SK-N-SH (cell line): Measurements from ENCODE around the gene DNAJB6. TPM values are rescaled to one million over a fixed set of nuclear protein-coding genes. Genes with fewer than 3 reads are reported as not detected.

ENCODE experiments used
- CTCF ChIA-PET: fragments of 300-600, 350-600 bp; formaldehyde crosslinking; extraction: SDS; loops from one replicate; lab custom pipeline; 2021; lab: Yijun Ruan, JAX
- POLR2A ChIA-PET: fragments of 350-600 bp; sonication (Branson Sonifier 250); formaldehyde crosslinking; extraction: SDS; loops from one replicate; lab custom pipeline; 2020; ENCODE audit warnings: antibody characterized with exemption, inconsistent platforms; lab: Yijun Ruan, JAX
- DNase-seq: peaks from one replicate; pipeline ENCODE4 v3.0.0; 2012
- H2AFZ ChIP-seq: fragments of 200-600 bp; sonication (generic); 2 replicates; pipeline ENCODE4 v1.8.1; 2016; ENCODE audit warnings: antibody characterized with exemption, mild to moderate bottlenecking, low read depth
- H3F3A ChIP-seq: fragments of 200-600 bp; sonication (generic); replicated peaks from 2 replicates; pipeline ENCODE3; 2016; ENCODE audit warnings: antibody characterized with exemption, mild to moderate bottlenecking; ENCODE audit not compliant: insufficient read depth
- H3K27ac ChIP-seq, 2 experiments: fragments of 200-500 bp in 1 of 2; fragments of 200-600 bp in 1 of 2; sonication (Bioruptor generic) in 1 of 2; sonication (generic), shearing (Covaris generic) in 1 of 2; 2 replicates each; pipeline versions ENCODE4 v1.5.1 to v1.6.1; 2014 to 2016; ENCODE audit warnings: low read depth in 2 of 2, inconsistent platforms in 1 of 2, low read length in 1 of 2, mild to moderate bottlenecking in 1 of 2, mixed read lengths in 1 of 2
- H3K27me3 ChIP-seq: fragments of 200-600 bp; sonication (generic), shearing (Covaris generic); 2 replicates; pipeline ENCODE4 v1.6.1; 2016; ENCODE audit warnings: mixed run types; ENCODE audit not compliant: insufficient read depth
- H3K36me3 ChIP-seq, 2 experiments: fragments of 200-500 bp in 1 of 2; fragments of 200-600 bp in 1 of 2; sonication (Bioruptor generic) in 1 of 2; sonication (generic) in 1 of 2; replicated peaks in 1 of 2; 2 replicates each; pipeline versions ENCODE3 to v1.5.1; 2014 to 2016; ENCODE audit warnings: low read length in 1 of 2, mild to moderate bottlenecking in 1 of 2; ENCODE audit not compliant: insufficient read depth in 2 of 2, control insufficient read depth in 1 of 2
- H3K4me1 ChIP-seq, 2 experiments: fragments of 200-500 bp in 1 of 2; fragments of 200-600 bp in 1 of 2; sonication (Bioruptor generic) in 1 of 2; sonication (generic), shearing (Covaris generic) in 1 of 2; 2 replicates each; pipeline versions ENCODE4 v1.5.1 to v1.6.1; 2014 to 2016; ENCODE audit warnings: low read depth in 1 of 2, low read length in 1 of 2, mixed run types in 1 of 2; ENCODE audit not compliant: insufficient read depth in 2 of 2, control insufficient read depth in 1 of 2
- H3K4me2 ChIP-seq: fragments of 200-600 bp; sonication (generic), shearing (Covaris generic); 2 replicates; pipeline ENCODE4 v1.6.1; 2017; ENCODE audit warnings: mixed run types
- H3K4me3 ChIP-seq, 2 experiments: fragments of 200-500 bp in 1 of 2; fragments of 200-600 bp in 1 of 2; sonication (Bioruptor generic) in 1 of 2; sonication (generic), shearing (Covaris generic) in 1 of 2; 2 replicates each; pipeline versions ENCODE4 v1.5.1 to v1.8.1; 2014 to 2016; ENCODE audit warnings: low read depth in 2 of 2, inconsistent platforms in 1 of 2, low read length in 1 of 2, mild to moderate bottlenecking in 1 of 2, mixed read lengths in 1 of 2, moderate library complexity in 1 of 2
- H3K79me2 ChIP-seq: fragments of 200-600 bp; sonication (generic); 2 replicates; pipeline ENCODE4 v1.8.1; 2017; ENCODE audit warnings: mild to moderate bottlenecking; ENCODE audit not compliant: insufficient read depth
- H3K9ac ChIP-seq: fragments of 200-600 bp; sonication (generic); 2 replicates; pipeline ENCODE4 v1.6.1; 2017; ENCODE audit warnings: mixed run types
- H3K9me2 ChIP-seq: fragments of 200-600 bp; sonication (generic); 2 replicates; pipeline ENCODE4 v1.6.1; 2017; ENCODE audit warnings: mixed run types
- H3K9me3 ChIP-seq: fragments of 200-600 bp; sonication (generic); 2 replicates; pipeline ENCODE4 v1.6.1; 2017; ENCODE audit warnings: mixed run types, mild to moderate bottlenecking, moderate library complexity
- H4K20me1 ChIP-seq: fragments of 200-600 bp; sonication (generic); 2 replicates; pipeline ENCODE4 v1.6.1; 2017; ENCODE audit warnings: mild to moderate bottlenecking, mixed run types; ENCODE audit not compliant: insufficient read depth
- ELF1 ChIP-seq: IDR thresholded peaks from 2 replicates; pipeline ENCODE4 v1.4.0; 2012
- EP300 ChIP-seq, 2 experiments: IDR thresholded peaks; 2 replicates each; pipeline versions ENCODE4 v1.4.0 to v1.6.1; 2012; ENCODE audit warnings: borderline replicate concordance in 1 of 2, low read depth in 1 of 2, low read length in 1 of 2
- FOSL2 ChIP-seq: IDR thresholded peaks from 2 replicates; pipeline ENCODE4 v1.4.0; 2012; ENCODE audit warnings: low read depth, mild to moderate bottlenecking, moderate library complexity, borderline replicate concordance
- FOXJ3 ChIP-seq: sonication (generic); formaldehyde crosslinking; IDR thresholded peaks from 2 replicates; pipeline ENCODE4 v1.5.1; 2020; ENCODE audit warnings: mild to moderate bottlenecking, missing genetic modification reagents
- FOXM1 ChIP-seq: IDR thresholded peaks from 2 replicates; pipeline ENCODE4 v1.4.0; 2012; ENCODE audit warnings: low read depth, mild to moderate bottlenecking
- GATA2 ChIP-seq: sonication (generic); formaldehyde crosslinking; IDR thresholded peaks from 2 replicates; pipeline ENCODE4 v1.5.0; 2020; ENCODE audit warnings: mild to moderate bottlenecking, missing genetic modification reagents
- JUND ChIP-seq: IDR thresholded peaks from 2 replicates; pipeline ENCODE4 v1.4.0; 2012
- MEF2A ChIP-seq: IDR thresholded peaks from 2 replicates; pipeline ENCODE4 v1.4.0; 2012; ENCODE audit warnings: low read depth, borderline replicate concordance
- MXI1 ChIP-seq: IDR thresholded peaks from 2 replicates; pipeline ENCODE4 v1.6.1; 2012; ENCODE audit warnings: mild to moderate bottlenecking, low read depth, low read length, improper control_type of control experiment
- NFIC ChIP-seq: IDR thresholded peaks from 2 replicates; pipeline ENCODE4 v1.4.0; 2012; ENCODE audit warnings: borderline replicate concordance
- NRF1 ChIP-seq: IDR thresholded peaks from 2 replicates; pipeline ENCODE4 v1.6.1; 2012; ENCODE audit warnings: low read depth, mild to moderate bottlenecking, low read length
- RAD21 ChIP-seq: IDR thresholded peaks from 2 replicates; pipeline ENCODE4 v1.6.1; 2012; ENCODE audit warnings: mild to moderate bottlenecking, low read length
- RFX5 ChIP-seq: IDR thresholded peaks from 2 replicates; pipeline ENCODE4 v1.6.1; 2012; ENCODE audit warnings: mild to moderate bottlenecking, improper control_type of control experiment, low read length
- RXRA ChIP-seq: IDR thresholded peaks from 2 replicates; pipeline ENCODE4 v1.4.0; 2012; ENCODE audit warnings: low read depth, mild to moderate bottlenecking, borderline replicate concordance
- SIN3A ChIP-seq: IDR thresholded peaks from 2 replicates; pipeline ENCODE4 v1.6.1; 2012; ENCODE audit warnings: low read depth, mild to moderate bottlenecking, low read length, moderate library complexity, borderline replicate concordance
- SMC3 ChIP-seq: IDR thresholded peaks from 2 replicates; pipeline ENCODE4 v1.6.1; 2012; ENCODE audit warnings: low read depth, low read length, improper control_type of control experiment
- TAF1 ChIP-seq: IDR thresholded peaks from 2 replicates; pipeline ENCODE4 v1.6.1; 2012; ENCODE audit warnings: low read depth, mild to moderate bottlenecking, low read length, moderate library complexity, borderline replicate concordance
- TCF12 ChIP-seq: IDR thresholded peaks from 2 replicates; pipeline ENCODE4 v1.4.0; 2012
- TEAD4 ChIP-seq: IDR thresholded peaks from 2 replicates; pipeline ENCODE4 v1.4.0; 2012; ENCODE audit warnings: mild to moderate bottlenecking, borderline replicate concordance; ENCODE audit not compliant: insufficient read depth
- YY1 ChIP-seq: IDR thresholded peaks from 2 replicates; pipeline ENCODE4 v1.4.0; 2012; ENCODE audit warnings: low read depth, mild to moderate bottlenecking
- WGBS: methylation state at CpG from one replicate; pipeline ENCODE4 v1.1.6; 2017; ENCODE audit warnings: low lambda C conversion rate; 5-methylcytosine and 5-hydroxymethylcytosine counted together
- polyA plus RNA-seq, 3 experiments: library from polyadenylated mRNA; depleted of rRNA; stranded (reverse); fragments of >200 nt; gene quantifications; 2 replicates each; pipeline ENCODE4 v1.2.3, GENCODE V29; 2012
- TF ChIP-seq, protein P1 (sequence below): IDR thresholded peaks from 2 replicates; pipeline ENCODE4 v1.4.0; 2012; ENCODE audit warnings: low read depth
- TF ChIP-seq, protein P2 (sequence below): fragments of 150-350 bp; IDR thresholded peaks from 2 replicates; pipeline ENCODE4 v1.6.1; 2016; ENCODE audit warnings: mild to moderate bottlenecking, low read depth, low read length
- TF ChIP-seq, protein P3 (sequence below): IDR thresholded peaks from 2 replicates; pipeline ENCODE4 v1.6.1; 2012; ENCODE audit warnings: mild to moderate bottlenecking, low read depth, low read length, moderate library complexity

DNAJB6 gene
- polyA plus RNA-seq, 1 of the 3 experiments (the other 2 are of a cell fraction), result 176 TPM

DNA sequence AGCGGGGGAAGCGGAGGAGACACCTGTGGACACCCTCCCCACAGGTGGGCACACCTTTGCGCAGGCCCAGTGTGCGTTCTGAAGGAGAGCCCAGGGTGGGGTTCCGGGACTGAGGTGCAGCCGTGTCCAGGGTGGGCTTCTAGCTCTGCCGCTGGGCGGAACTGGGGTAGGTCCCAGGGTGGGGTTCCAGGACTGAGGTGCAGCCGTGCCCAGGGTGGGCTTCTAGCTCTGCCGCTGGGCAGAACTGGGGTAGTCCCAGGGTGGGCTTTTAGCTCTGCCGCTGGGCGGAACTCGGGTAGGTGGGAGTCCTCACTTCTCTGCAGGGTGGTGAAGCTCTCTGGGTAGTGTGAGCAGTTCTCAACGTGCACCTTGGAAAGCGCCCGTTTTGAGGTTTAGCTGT is 78.7 kb downstream of the DNAJB6 start:
- H3K27ac ChIP-seq, result no peak overlapping the region
- no peaks in the 10 kb centered on the region for H3K27me3 ChIP-seq
- TF ChIP-seq EP300 (IDR thresholded peaks at IDR 0.05; ENCODE audit: borderline replicate concordance in 1 of 2, low read depth in 1 of 2, low read length in 1 of 2) (no peak), GATA2 (CRISPR knock-in tag) (no peak), RFX5 (no peak), YY1 (no peak), RXRA (no peak), TCF12 (no peak)
- TF ChIP-seq, protein P1, sequence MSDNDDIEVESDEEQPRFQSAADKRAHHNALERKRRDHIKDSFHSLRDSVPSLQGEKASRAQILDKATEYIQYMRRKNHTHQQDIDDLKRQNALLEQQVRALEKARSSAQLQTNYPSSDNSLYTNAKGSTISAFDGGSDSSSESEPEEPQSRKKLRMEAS, result no peak
- TF ChIP-seq, protein P2, sequence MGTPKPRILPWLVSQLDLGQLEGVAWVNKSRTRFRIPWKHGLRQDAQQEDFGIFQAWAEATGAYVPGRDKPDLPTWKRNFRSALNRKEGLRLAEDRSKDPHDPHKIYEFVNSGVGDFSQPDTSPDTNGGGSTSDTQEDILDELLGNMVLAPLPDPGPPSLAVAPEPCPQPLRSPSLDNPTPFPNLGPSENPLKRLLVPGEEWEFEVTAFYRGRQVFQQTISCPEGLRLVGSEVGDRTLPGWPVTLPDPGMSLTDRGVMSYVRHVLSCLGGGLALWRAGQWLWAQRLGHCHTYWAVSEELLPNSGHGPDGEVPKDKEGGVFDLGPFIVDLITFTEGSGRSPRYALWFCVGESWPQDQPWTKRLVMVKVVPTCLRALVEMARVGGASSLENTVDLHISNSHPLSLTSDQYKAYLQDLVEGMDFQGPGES, result no peak
- no peaks in the 10 kb centered on the region for H3K9me3 ChIP-seq
- H3K36me3 ChIP-seq, result peaks cover 15 to 67% of the 10 kb centered on the region in 2 experiments
- POLR2A ChIA-PET, result interaction anchor here (0.6 kb wide), 1 partner anchor 327 kb away, joined by 4 read pairs; no protein-coding TSS in a partner anchor
- peaks cover 0 to 8% of the 10 kb centered on the region in 2 experiments; a peak in 1 of 4 replicates for H3K4me1 ChIP-seq
- no peaks in the 10 kb centered on the region; the same call in 1 of the 2 replicates for H3K79me2 ChIP-seq
- H4K20me1 ChIP-seq, result peaks cover 24% of the 10 kb centered on the region
- peaks cover 8% of the 10 kb centered on the region for H3F3A ChIP-seq
- CTCF ChIA-PET, result interaction anchor here (1.2 to 1.6 kb wide), 3 partner anchors 10 to 59 kb away, joined by 3 to 6 read pairs (median 4); no protein-coding TSS in a partner anchor
- no peak overlapping the region for H3K4me3 ChIP-seq
- H3K9me2 ChIP-seq, result no peaks in the 10 kb centered on the region
- H3K9ac ChIP-seq, result no peak overlapping the region
- DNase-seq, result no peak
- 96% methylated on average over 13 of the region's 16 CpGs for WGBS
- no peak overlapping the region for H2AFZ ChIP-seq
- H3K4me2 ChIP-seq, result no peak overlapping the region

DNA sequence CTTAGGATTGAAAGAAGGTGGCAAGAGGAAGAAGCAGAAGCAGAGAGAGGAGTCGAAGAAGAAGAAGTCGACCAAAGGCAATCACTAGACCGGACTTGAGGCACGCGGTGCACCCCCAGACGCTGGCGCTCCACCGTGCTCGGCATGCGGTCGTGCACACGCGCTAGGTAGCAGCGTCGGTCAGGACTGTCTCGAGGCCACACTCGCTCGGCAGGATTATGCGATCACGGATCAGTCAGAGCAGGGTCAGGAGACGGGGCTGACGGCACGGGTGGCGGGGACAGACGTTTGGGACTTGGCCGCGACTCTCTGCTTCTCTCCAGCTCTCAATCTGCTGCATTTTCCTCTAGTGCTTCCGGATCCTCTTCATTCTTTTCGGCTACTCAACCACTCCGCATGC is 79.2 kb downstream of the DNAJB6 start:
- TF ChIP-seq NFIC (no peak), TEAD4 (no peak), MEF2A (no peak), SIN3A (no peak), TAF1 (no peak), EP300 (IDR thresholded peaks at IDR 0.05; ENCODE audit: borderline replicate concordance in 1 of 2, low read depth in 1 of 2, low read length in 1 of 2) (no peak), ELF1 (no peak), RAD21 (no peak), FOSL2 (no peak), SMC3 (no peak), JUND (no peak), FOXJ3 (no peak), MXI1 (no peak), FOXM1 (no peak), NRF1 (no peak)
- TF ChIP-seq, protein P3, sequence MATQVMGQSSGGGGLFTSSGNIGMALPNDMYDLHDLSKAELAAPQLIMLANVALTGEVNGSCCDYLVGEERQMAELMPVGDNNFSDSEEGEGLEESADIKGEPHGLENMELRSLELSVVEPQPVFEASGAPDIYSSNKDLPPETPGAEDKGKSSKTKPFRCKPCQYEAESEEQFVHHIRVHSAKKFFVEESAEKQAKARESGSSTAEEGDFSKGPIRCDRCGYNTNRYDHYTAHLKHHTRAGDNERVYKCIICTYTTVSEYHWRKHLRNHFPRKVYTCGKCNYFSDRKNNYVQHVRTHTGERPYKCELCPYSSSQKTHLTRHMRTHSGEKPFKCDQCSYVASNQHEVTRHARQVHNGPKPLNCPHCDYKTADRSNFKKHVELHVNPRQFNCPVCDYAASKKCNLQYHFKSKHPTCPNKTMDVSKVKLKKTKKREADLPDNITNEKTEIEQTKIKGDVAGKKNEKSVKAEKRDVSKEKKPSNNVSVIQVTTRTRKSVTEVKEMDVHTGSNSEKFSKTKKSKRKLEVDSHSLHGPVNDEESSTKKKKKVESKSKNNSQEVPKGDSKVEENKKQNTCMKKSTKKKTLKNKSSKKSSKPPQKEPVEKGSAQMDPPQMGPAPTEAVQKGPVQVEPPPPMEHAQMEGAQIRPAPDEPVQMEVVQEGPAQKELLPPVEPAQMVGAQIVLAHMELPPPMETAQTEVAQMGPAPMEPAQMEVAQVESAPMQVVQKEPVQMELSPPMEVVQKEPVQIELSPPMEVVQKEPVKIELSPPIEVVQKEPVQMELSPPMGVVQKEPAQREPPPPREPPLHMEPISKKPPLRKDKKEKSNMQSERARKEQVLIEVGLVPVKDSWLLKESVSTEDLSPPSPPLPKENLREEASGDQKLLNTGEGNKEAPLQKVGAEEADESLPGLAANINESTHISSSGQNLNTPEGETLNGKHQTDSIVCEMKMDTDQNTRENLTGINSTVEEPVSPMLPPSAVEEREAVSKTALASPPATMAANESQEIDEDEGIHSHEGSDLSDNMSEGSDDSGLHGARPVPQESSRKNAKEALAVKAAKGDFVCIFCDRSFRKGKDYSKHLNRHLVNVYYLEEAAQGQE, result no peak
- H3K9me2 ChIP-seq, result no peaks in the 10 kb centered on the region
- no peak overlapping the region for H3K9ac ChIP-seq
- H3K79me2 ChIP-seq, result no peaks in the 10 kb centered on the region; the same call in 1 of the 2 replicates
- peaks cover 0 to 8% of the 10 kb centered on the region in 2 experiments; a peak in 1 of 4 replicates for H3K4me1 ChIP-seq
- no peaks in the 10 kb centered on the region for H3K27me3 ChIP-seq
- DNase-seq, result no peak
- WGBS, result 96% methylated on average over 30 of the region's 30 CpGs
- peaks cover 8% of the 10 kb centered on the region for H3F3A ChIP-seq
- no peak overlapping the region for H3K4me2 ChIP-seq
- no peaks in the 10 kb centered on the region for H3K9me3 ChIP-seq
- ChIA-PET CTCF (interaction anchor here (1.6 kb wide), 1 partner anchor 10 kb away, joined by 6 read pairs; no protein-coding TSS in a partner anchor), POLR2A (no interaction called here)
- no peak overlapping the region for H3K27ac ChIP-seq
- H3K4me3 ChIP-seq, result no peak overlapping the region
- H3K36me3 ChIP-seq, result peaks cover 11 to 64% of the 10 kb centered on the region in 2 experiments
- H2AFZ ChIP-seq, result no peak overlapping the region
- H4K20me1 ChIP-seq, result peaks cover 20% of the 10 kb centered on the region
